ENCODE data around the gene IVD.
"Not testable (repeated sequence)": the region's sequence is repeated elsewhere in the genome, so short reads cannot be mapped to it uniquely, and the experiment has no call there.

The IVD gene

GRCh38 chr15:40440743-40441564, 35.4 kb downstream of the IVD start, which contains the start of gene BAHD1:
TSS of gene BAHD1 (plus strand) at chr15:40440953. CDS start at chr15:40458465, 17,512 bp downstream.
- peak; percentile 63 for DNase-seq

GRCh38 chr15:40441565-40442531, 36.3 kb downstream of the IVD start:
- DNase-seq = no peak

GRCh38 chr15:40443255-40443654, 37.7 kb downstream of the IVD start:
- no peak for DNase-seq

GRCh38 chr15:40443846-40444245, 38.3 kb downstream of the IVD start:
- no peak for DNase-seq

GRCh38 chr15:40444736-40445135, 39.1 kb downstream of the IVD start:
- DNase-seq = no peak

- no peak for DNase-seq
Measured at GRCh38 chr15:40445421-40445922, 39.9 kb downstream of the IVD start.

- no peak for DNase-seq
Measured at GRCh38 chr15:40446144-40446543, 40.5 kb downstream of the IVD start.

- no peak for DNase-seq
Measured at GRCh38 chr15:40448354-40448753, 42.8 kb downstream of the IVD start.

GRCh38 chr15:40449275-40449674, 43.7 kb downstream of the IVD start:
- DNase-seq = no peak

GRCh38 chr15:40450047-40450446, 44.5 kb downstream of the IVD start:
- no peak for DNase-seq

- DNase-seq = no peak
Measured at GRCh38 chr15:40451527-40452158, 46.0 kb downstream of the IVD start.

GRCh38 chr15:40452296-40453090, 46.9 kb downstream of the IVD start:
- no peak for DNase-seq

GRCh38 chr15:40453941-40454340, 48.3 kb downstream of the IVD start:
- DNase-seq = not testable (repeated sequence)

- no peak for DNase-seq
Measured at GRCh38 chr15:40454904-40455391, 49.4 kb downstream of the IVD start.

- no peak for DNase-seq
Measured at GRCh38 chr15:40456299-40456712, 50.7 kb downstream of the IVD start.

- DNase-seq = no peak
Measured at GRCh38 chr15:40456738-40457137, 51.1 kb downstream of the IVD start.

- no peak for DNase-seq
Measured at GRCh38 chr15:40458495-40459371, 53.1 kb downstream of the IVD start.

- no peak for DNase-seq
Measured at GRCh38 chr15:40459391-40460015, 53.9 kb downstream of the IVD start.

- DNase-seq = no peak
Measured at GRCh38 chr15:40460404-40460803, 54.8 kb downstream of the IVD start.

GRCh38 chr15:40461958-40462357, 56.4 kb downstream of the IVD start:
- no peak for DNase-seq
